ENCODE measurements around the gene ZNF407.

The ZNF407 gene

DNA sequence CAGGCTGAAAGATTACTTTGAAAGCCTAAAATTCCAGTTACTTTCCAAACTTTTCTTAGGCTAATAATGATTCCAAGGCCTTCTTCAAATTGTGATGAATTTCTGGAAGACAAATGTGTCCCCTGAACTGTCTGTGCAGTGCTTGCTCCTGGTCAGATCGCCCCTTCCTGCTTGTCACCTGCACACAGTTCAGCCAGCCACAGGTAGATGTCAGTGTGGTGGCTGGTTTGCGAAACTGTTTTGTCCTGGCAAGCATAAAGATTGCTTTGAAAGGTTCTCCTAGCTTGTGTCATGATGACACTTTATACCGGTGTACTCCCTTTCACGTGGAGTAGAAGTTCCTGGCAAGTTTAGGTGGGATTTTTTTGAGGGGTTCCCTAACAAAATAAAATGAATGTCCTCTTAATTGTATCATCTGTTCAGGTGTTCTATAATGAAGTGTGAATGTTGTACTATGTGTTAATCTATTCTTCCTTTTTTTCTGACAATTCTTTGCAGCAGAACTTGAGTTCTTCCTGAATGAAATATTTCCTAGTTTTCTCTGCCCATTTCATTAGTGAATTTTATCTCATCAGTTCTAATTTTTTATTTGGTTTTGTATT, 298.8 kb downstream of the ZNF407 start:
- DNase-seq (ENCODE audit: low read depth): no peak
- Histone ChIP-seq H3K9me3 (ENCODE audit: control insufficient read depth, low read length) (no peaks in the 10 kb centered on the region), H3K36me3 (ENCODE audit: control insufficient read depth, insufficient read depth, low read length, severe bottlenecking) (no peaks in the 10 kb centered on the region), H3K4me1 (ENCODE audit: control insufficient read depth, insufficient read depth, low read length) (peaks cover 8% of the 10 kb centered on the region), H3K9ac (ENCODE audit: low read length) (no peak overlapping the region), H3K27me3 (replicated peaks; ENCODE audit: control insufficient read depth, insufficient read depth, low read length) (no peaks in the 10 kb centered on the region), H3K4me3 (ENCODE audit: low read length) (no peak overlapping the region)

DNA sequence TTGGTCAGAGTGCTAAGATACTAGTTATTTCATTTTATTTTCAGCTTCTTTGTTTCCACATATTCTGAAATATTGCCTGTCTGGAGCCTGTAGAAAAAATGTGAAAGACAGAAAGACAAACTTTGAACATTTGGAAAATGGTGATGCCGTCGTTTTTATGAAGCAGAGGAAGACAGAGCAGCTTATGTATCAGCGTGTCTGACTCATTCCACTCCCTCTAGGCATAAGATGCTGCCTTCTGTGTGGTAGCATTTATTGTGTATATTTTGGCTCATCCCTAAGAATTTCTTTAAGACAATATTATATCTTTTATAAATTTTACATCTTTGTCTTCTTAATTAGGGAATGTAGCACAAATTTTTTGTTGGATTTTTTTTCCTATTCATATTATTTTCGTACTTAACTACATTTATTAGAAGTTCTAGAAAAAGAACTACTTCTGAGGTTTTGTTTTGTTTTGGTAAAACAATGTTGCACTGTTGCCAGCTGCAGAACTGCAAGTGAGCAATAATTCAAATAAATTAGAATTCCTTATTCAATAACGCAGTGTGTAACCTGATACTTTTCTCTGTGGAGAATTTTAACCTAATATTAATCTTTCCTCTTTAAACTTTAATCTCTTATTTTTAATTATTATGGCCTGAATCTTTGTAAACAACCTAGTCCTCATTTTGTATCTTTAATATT, 300.4 kb downstream of the ZNF407 start:
- H3K4me3 ChIP-seq (ENCODE audit: low read length): no peak overlapping the region
- H3K27me3 ChIP-seq (replicated peaks; ENCODE audit: control insufficient read depth, insufficient read depth, low read length): no peaks in the 10 kb centered on the region
- no peaks in the 10 kb centered on the region for H3K9me3 ChIP-seq (ENCODE audit: control insufficient read depth, low read length)
- DNase-seq (ENCODE audit: low read depth): peak; percentile 52
- no peaks in the 10 kb centered on the region for H3K36me3 ChIP-seq (ENCODE audit: control insufficient read depth, insufficient read depth, low read length, severe bottlenecking)
- H3K9ac ChIP-seq (ENCODE audit: low read length): no peak overlapping the region
- H3K4me1 ChIP-seq (ENCODE audit: control insufficient read depth, insufficient read depth, low read length): peaks cover 8% of the 10 kb centered on the region

DNA sequence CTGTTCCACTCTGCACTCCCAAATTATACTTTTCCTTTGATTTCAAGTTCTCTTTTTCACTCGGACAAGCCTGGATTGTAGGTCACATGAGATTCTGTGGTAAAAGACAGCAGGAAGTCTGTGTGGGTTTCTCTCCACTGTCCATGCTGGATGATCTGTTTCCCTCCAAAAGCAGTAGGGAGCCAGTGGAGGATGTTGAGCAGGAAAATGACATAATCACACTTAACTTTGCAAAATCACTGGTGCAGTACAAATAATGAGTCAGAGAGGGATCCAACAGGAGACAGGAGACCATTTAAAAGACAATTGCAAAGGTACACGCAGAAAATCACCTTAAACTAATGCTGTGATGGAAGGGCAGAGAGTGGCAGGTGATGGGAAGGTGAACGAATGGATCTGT, 301.3 kb downstream of the ZNF407 start:
- no peak overlapping the region for H3K9ac ChIP-seq (ENCODE audit: low read length)
- H3K4me1 ChIP-seq (ENCODE audit: control insufficient read depth, insufficient read depth, low read length): peaks cover 8% of the 10 kb centered on the region
- H3K36me3 ChIP-seq (ENCODE audit: control insufficient read depth, insufficient read depth, low read length, severe bottlenecking): no peaks in the 10 kb centered on the region
- DNase-seq (ENCODE audit: low read depth): no peak
- no peaks in the 10 kb centered on the region for H3K9me3 ChIP-seq (ENCODE audit: control insufficient read depth, low read length)
- no peak overlapping the region for H3K4me3 ChIP-seq (ENCODE audit: low read length)
- no peaks in the 10 kb centered on the region for H3K27me3 ChIP-seq (replicated peaks; ENCODE audit: control insufficient read depth, insufficient read depth, low read length)

DNA sequence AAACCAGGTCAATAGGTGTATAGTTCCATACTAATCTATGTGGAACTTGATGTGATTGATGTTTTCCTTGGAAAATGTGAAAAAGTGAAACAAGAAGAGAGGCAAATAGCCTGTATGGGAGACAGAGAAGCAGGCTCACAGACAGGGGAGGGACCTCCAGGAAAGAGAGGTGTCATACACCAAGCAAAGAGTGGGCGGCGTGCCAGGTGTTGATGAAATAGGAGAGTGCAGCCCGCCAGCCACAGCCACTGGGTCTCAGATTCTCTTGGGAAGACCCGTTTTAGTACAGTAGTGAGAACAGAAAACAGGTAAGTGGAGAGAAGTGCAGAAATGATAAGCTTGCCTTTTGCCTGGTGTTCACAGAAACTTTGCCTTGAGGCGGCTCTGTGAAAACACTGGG, 301.9 kb downstream of the ZNF407 start:
- Histone ChIP-seq H3K9ac (ENCODE audit: low read length) (no peak overlapping the region), H3K27me3 (replicated peaks; ENCODE audit: control insufficient read depth, insufficient read depth, low read length) (no peaks in the 10 kb centered on the region), H3K4me1 (ENCODE audit: control insufficient read depth, insufficient read depth, low read length) (peaks cover 8% of the 10 kb centered on the region), H3K4me3 (ENCODE audit: low read length) (no peak overlapping the region), H3K36me3 (ENCODE audit: control insufficient read depth, insufficient read depth, low read length, severe bottlenecking) (no peaks in the 10 kb centered on the region), H3K9me3 (ENCODE audit: control insufficient read depth, low read length) (no peaks in the 10 kb centered on the region)
- no peak for DNase-seq (ENCODE audit: low read depth)

DNA sequence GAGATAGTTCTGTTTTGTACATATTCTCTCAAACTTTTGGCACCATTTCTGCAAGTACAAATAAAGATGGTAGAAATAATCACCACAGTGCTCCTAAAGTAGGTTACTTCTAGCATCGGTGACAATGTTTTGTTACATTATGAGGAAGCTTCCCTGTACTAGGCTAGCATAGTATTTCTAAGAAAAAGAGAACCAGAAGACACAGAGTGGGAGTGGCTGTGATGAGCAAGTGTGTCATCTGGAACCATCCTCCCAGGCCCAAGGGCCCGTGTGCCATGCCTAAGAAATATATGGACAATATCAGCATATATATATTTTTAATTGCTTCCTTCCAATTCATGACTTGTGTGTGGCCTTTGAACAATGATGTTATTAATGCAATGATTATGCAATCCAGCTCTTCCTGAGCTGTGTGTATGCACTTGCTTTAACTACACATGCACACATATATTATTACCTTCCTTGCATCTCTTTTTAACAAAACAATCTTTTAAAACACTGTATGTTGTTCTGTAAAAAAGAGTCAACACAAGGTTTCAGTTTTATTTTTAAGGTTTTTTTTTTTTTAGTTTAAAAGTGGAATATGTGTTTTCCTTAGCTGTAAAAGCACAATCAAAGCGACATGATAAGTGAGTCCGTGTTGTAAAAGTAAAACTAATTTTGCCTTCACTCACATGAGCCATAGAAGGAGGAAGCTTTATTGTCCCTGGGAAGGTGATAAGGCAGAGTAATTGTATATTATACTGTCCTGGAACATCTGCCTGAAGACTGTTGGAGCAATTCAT, 303.9 kb downstream of the ZNF407 start:
- no peak overlapping the region for H3K4me3 ChIP-seq (ENCODE audit: low read length)
- no peaks in the 10 kb centered on the region for H3K9me3 ChIP-seq (ENCODE audit: control insufficient read depth, low read length)
- no peak overlapping the region for H3K9ac ChIP-seq (ENCODE audit: low read length)
- H3K27me3 ChIP-seq (replicated peaks; ENCODE audit: control insufficient read depth, insufficient read depth, low read length): no peaks in the 10 kb centered on the region
- no peaks in the 10 kb centered on the region for H3K36me3 ChIP-seq (ENCODE audit: control insufficient read depth, insufficient read depth, low read length, severe bottlenecking)
- no peak for DNase-seq (ENCODE audit: low read depth)
- H3K4me1 ChIP-seq (ENCODE audit: control insufficient read depth, insufficient read depth, low read length): peaks cover 8% of the 10 kb centered on the region

DNA sequence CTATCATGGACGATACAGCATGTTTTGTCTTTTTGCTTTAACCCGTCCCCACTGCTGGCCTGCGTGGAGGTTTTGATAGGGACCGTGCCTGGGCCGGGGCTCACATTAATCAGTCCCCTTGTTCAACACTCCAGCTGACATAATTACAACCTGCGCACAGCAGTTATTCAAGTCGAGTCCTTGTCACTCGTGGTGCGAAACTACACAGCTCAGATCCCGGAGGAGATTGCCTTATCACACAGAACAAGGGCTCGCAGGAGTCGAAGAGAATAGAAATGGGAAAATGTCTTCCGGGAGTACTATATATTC, 304.4 kb downstream of the ZNF407 start:
- H3K9ac ChIP-seq (ENCODE audit: low read length): no peak overlapping the region
- DNase-seq (ENCODE audit: low read depth): no peak
- H3K4me1 ChIP-seq (ENCODE audit: control insufficient read depth, insufficient read depth, low read length): peaks cover 8% of the 10 kb centered on the region
- no peaks in the 10 kb centered on the region for H3K36me3 ChIP-seq (ENCODE audit: control insufficient read depth, insufficient read depth, low read length, severe bottlenecking)
- no peaks in the 10 kb centered on the region for H3K27me3 ChIP-seq (replicated peaks; ENCODE audit: control insufficient read depth, insufficient read depth, low read length)
- no peaks in the 10 kb centered on the region for H3K9me3 ChIP-seq (ENCODE audit: control insufficient read depth, low read length)
- no peak overlapping the region for H3K4me3 ChIP-seq (ENCODE audit: low read length)

DNA sequence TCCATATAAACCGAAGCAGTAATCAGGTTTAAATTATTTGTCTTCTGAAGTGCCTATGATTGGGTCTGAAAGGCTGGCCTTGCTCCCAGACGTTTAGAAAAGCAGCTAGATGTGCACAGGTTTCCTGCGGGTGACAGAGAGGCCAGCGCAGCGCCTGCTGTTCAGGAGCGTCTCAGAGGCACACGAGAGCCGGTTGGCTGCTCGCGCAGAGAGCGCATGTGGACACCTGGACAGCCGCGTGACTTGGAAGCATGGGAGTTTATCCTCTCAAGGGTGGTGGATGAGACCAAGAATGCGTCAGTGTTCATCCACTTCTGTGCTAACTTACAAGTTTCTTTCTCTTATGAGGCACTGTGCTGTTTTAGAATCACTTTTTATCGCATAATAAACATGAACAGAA, 307.6 kb downstream of the ZNF407 start:
- Histone ChIP-seq H3K36me3 (ENCODE audit: control insufficient read depth, insufficient read depth, low read length, severe bottlenecking) (no peaks in the 10 kb centered on the region), H3K9me3 (ENCODE audit: control insufficient read depth, low read length) (no peaks in the 10 kb centered on the region), H3K4me1 (ENCODE audit: control insufficient read depth, insufficient read depth, low read length) (no peaks in the 10 kb centered on the region), H3K27me3 (replicated peaks; ENCODE audit: control insufficient read depth, insufficient read depth, low read length) (no peaks in the 10 kb centered on the region), H3K4me3 (ENCODE audit: low read length) (no peak overlapping the region), H3K9ac (ENCODE audit: low read length) (no peak overlapping the region)
- DNase-seq (ENCODE audit: low read depth): no peak

DNA sequence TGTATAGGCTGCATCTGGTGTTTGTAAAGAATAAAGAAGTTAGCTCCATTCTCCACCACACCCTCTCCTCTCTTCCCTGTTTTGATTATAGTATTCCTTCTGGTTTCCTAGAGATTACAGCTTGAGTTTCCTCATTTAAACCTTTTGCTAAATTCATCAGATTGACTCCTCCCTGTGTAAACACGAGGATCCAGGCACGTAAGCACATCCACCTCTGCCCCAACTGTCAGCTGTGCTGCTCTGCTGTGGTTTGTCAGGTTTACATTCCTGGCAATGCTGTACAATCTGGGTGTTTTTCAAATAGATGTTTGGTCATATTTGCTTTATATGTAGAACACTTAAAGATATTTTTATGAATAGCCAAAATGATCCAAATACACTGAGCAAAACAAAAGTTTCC, 308.5 kb downstream of the ZNF407 start:
- H3K4me3 ChIP-seq (ENCODE audit: low read length): no peak overlapping the region
- no peaks in the 10 kb centered on the region for H3K4me1 ChIP-seq (ENCODE audit: control insufficient read depth, insufficient read depth, low read length)
- DNase-seq (ENCODE audit: low read depth): peak; percentile 10
- no peak overlapping the region for H3K9ac ChIP-seq (ENCODE audit: low read length)
- H3K9me3 ChIP-seq (ENCODE audit: control insufficient read depth, low read length): no peaks in the 10 kb centered on the region
- H3K27me3 ChIP-seq (replicated peaks; ENCODE audit: control insufficient read depth, insufficient read depth, low read length): no peaks in the 10 kb centered on the region
- no peaks in the 10 kb centered on the region for H3K36me3 ChIP-seq (ENCODE audit: control insufficient read depth, insufficient read depth, low read length, severe bottlenecking)

DNA sequence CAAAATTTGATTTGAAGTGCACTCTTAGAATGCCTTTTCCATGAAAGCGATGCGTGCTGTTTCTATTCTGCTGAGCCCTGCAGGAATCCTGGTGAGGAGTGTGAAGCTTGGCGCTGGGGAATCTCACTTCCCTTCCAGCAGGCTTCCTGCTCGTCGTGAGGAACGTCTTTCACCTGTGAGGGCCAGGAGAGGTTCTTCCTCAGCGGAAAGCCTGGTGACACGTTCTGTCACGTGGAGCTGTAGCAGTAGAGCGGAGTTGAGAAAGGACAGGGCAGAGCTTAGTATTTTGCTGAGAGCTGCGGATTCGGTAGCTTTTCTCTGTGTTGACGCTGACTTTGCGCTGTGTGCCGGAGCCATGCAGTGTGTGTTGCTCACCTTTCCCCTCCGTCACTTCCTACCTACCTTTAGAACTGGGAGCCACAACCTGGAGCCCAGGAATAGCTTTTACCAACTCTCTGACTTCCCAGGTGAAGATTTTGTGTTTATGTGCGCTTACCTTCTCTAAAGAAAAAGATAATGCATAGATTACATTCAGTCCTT, 316.5 kb downstream of the ZNF407 start:
- no peaks in the 10 kb centered on the region for H3K9me3 ChIP-seq (ENCODE audit: control insufficient read depth, low read length)
- H3K36me3 ChIP-seq (ENCODE audit: control insufficient read depth, insufficient read depth, low read length, severe bottlenecking): no peaks in the 10 kb centered on the region
- H3K27me3 ChIP-seq (replicated peaks; ENCODE audit: control insufficient read depth, insufficient read depth, low read length): no peaks in the 10 kb centered on the region
- H3K9ac ChIP-seq (ENCODE audit: low read length): no peak overlapping the region
- H3K4me3 ChIP-seq (ENCODE audit: low read length): no peak overlapping the region
- DNase-seq (ENCODE audit: low read depth): no peak
- peaks cover 9% of the 10 kb centered on the region for H3K4me1 ChIP-seq (ENCODE audit: control insufficient read depth, insufficient read depth, low read length)

DNA sequence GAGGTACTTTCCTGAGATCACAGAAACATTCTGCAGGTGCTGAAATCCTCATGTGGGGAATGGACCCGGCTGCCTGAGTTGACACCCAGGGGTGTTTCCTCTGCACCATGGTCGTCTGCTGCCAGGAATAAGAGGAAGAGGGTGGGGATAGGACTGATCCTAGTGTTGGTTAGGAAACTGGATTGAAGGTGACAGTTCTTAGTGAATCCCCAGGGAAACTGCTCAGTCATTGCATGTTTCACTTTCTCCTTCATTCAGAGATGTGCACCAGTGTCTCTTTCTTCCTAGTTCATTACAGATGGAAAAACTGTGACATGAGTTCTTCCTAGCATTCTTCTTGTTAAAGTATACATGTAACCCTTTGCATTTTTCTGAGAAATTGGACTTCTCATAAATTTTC, 317.0 kb downstream of the ZNF407 start:
- no peak overlapping the region for H3K4me3 ChIP-seq (ENCODE audit: low read length)
- DNase-seq (ENCODE audit: low read depth): no peak
- H3K27me3 ChIP-seq (replicated peaks; ENCODE audit: control insufficient read depth, insufficient read depth, low read length): no peaks in the 10 kb centered on the region
- no peak overlapping the region for H3K9ac ChIP-seq (ENCODE audit: low read length)
- H3K4me1 ChIP-seq (ENCODE audit: control insufficient read depth, insufficient read depth, low read length): peaks cover 12% of the 10 kb centered on the region
- no peaks in the 10 kb centered on the region for H3K36me3 ChIP-seq (ENCODE audit: control insufficient read depth, insufficient read depth, low read length, severe bottlenecking)
- H3K9me3 ChIP-seq (ENCODE audit: control insufficient read depth, low read length): no peaks in the 10 kb centered on the region

DNA sequence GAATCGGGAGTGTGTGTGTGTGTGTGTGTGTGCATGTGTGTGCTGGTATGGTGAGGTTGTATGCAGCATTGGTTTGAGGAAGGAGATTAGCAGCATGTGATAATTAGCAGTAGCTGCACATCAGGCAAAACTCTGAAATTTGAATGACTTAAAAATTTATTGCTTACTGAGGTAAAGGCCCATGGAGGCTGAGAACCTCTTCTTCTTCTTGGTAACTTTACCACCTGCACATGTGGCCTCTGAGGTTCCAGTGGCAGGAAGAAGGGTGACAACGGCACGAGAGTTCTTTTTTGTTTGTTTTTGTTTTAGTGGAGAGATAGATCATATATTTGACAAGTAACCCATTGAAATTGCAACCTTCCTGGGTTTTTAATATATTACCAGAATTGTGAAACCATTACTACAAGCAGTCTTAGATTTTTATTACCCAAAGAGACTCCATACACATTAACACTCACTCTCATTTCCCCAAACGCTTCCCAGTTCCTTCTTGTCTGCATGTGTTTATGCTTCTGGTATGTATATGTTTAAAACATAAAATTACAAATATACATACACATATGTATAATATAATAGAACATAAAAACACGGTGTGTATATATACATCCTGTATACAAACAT, 319.2 kb downstream of the ZNF407 start:
- H3K4me3 ChIP-seq (ENCODE audit: low read length): no peak overlapping the region
- H3K9ac ChIP-seq (ENCODE audit: low read length): no peak overlapping the region
- H3K36me3 ChIP-seq (ENCODE audit: control insufficient read depth, insufficient read depth, low read length, severe bottlenecking): peaks cover 3% of the 10 kb centered on the region
- no peak for DNase-seq (ENCODE audit: low read depth)
- no peaks in the 10 kb centered on the region for H3K27me3 ChIP-seq (replicated peaks; ENCODE audit: control insufficient read depth, insufficient read depth, low read length)
- peaks cover 12% of the 10 kb centered on the region for H3K4me1 ChIP-seq (ENCODE audit: control insufficient read depth, insufficient read depth, low read length)
- H3K9me3 ChIP-seq (ENCODE audit: control insufficient read depth, low read length): no peaks in the 10 kb centered on the region
